Measurements from ENCODE around the gene ZNF775.

The ZNF775 gene

DNA sequence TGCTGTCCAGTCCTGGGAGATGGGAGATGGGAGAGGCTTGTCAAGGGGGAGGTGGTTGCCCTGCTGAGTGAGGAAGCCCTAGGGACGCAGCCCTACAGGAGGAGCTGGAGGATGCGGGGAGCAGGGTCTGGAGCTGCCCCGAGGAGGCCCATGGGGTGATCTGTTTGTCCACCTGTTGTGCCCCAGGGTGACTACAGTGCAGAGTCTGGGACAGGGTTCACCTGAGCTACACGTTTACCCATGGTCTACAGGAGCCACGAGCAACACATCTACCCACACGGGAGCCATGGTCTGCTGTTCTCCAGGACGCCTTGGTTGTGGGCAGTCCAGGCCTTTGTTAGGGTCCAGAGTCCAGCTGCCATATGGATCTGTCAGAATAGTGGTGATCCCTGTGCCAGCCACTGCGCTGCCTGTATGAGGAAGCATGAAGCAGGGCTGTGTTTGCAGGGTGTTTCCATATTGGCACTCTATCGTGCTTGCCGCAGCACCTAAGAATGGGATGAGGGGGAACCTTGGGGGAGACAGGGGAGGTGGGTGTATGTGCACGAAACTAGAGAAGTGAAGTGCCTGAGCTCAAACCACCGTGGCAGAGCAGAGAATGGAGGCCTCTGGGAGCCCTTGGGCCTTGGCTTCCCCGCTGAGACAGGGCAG is 23.7 kb downstream of the ZNF775 start:
- DNase-seq, result no peak

DNA sequence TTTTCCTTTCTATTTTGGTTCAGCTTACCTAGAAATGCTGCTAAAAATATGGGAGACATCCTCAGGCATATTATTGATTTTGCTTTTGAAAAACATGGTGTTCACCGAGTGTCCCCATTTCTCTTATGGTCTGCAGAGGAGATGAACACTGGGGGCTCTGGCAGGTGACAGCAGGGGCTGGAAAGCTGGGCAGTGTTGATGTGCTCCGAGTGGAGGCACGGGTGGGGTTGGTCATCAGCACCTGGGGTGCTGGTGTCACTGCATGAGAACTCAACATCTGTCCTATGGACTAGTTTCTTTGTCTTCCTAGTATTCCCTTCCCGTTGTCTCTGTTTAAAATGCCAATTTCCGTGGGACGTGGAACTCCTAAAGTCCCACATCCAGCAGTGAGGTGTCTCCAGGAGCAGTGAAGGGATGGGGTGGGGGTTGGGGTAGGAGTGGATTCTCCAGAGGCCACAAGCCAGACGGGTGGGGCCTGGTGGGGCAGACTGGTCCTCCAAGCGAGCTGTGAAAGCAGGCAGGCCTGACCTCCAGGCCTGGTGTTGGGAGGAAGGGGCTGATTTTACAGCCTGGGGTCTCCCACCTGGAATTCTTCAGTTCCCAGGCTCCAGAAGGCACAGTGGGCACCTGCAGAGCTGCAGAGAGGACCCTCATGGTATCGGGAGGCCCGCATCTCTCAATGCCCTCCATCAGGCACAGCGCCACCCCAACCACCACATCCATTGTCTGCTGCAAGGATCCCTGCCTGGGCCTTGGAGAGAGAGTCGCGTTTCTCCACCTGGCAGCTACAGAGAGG is 24.4 kb downstream of the ZNF775 start:
- DNase-seq, result no peak

DNA sequence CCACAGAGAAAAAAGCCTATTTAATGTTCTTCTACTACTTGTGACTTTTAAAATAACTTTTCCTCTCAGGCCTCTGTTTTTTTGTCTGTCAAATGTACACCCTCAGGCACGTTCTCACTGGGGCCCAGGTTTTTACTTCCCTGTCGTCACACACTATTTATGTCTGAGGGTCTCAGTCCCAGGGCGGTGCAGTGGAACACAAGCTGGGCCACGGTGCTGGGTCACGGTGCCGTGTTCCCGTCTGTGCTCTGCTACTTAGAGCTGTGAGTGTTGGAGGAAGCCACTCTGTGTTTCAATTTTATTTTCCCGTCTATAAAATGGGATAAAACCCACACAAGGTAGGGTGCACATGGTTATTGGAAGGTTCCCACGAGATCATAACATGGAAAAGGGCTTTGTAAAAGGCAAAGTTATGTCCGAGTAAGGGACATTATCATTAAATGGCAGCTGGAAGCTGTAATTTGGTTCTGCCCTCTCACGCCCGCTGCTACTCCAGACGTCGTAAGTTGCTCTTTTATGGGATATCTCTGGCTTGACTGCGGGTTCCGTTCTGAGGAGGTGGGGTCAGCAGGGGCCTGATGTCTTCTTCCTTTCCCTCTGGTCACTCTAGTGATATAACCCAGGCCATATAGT is 25.2 kb downstream of the ZNF775 start:
- no peak for DNase-seq

- peak; percentile 80 for DNase-seq
Measured at GRCh38 chr7:150404805-150405583, 25.9 kb downstream of the ZNF775 start.

GRCh38 chr7:150405584-150406311 is 26.6 kb downstream of the ZNF775 start:
- DNase-seq, result no peak

DNA sequence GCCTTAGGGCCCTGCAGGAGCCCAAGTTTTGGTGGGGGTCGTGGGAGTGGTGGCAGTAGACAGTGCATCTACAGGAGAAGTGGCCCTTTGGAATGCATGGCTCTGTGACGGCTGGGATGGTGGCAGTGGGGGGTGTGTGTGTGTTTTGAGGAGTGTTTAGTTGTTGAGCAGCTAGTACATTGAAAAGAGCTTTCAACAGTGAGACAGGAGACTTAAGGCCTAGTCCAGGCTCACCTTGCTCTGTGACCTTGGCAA is 27.1 kb downstream of the ZNF775 start:
- no peak for DNase-seq

DNA sequence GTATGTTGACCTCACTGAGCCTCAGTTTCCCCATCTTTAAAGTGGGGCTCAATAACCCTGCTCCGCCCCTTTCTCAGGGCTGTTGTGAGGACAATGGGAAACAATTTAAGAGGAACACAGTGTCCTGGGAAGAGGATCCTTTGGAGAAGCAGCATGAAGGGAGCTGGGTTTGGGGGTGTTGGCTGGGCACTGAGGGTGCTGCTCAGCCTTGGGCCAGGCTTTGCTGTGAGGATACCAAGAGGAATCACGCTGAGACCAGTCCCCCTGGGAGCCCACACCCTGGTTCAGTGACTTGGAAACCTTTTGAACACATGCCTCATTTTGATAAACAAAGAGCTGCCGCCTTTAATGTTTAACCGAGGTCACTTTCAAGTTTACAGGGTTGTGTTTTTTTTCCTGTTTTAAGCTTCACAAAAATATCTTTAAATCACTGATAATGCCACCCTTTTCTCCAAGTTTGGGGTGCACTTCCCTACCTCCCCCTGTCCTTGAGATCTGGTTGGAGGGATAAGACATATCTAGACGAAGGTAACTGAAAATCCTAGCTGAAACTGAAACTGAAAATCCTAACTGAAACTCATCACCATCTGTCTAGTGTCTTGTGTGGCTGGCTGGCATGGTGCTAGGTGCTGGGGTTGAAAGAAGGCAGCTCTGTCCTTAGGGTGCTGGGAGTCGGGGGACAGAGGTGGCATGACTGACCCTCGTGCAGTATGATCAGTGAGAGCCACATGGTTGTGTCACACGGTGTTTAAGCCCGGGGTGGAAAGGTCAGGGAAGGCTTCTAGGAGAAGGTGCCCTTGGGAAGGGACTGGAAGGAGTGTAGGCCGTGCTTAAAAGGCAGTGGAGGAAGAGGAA is 27.7 kb downstream of the ZNF775 start:
- DNase-seq, result no peak

DNA sequence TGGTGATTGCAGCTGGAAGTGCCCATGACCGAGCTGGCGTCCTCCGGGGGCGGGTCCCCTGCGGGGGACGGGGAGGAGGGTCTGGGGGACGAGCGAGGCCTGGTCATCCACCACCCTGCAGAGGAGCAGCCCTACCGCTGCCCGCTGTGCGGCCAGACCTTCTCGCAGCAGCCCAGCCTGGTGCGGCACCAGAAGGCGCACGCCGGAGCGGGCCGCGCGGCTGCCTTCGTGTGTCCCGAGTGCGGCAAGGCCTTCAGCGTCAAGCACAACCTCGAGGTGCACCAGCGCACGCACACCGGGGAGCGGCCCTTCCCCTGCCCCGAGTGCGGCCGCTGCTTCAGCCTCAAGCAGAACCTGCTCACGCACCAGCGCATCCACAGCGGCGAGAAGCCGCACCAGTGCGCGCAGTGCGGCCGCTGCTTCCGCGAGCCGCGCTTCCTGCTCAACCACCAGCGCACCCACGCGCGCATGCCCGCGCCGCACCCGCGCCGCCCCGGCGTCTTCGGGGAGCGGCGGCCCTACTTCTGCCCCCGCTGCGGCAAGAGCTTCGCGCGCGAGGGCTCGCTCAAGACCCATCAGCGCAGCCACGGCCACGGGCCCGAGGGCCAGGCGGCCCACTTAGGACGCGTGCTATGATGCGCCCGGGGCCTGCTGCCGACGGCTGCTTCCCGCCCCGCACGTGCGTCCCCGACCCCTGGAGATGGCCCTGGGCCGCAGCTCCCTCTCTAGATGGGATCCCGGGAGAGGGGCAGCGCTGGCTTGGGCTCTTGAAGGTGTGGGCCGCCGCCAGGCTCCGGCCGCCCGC is 28.7 kb downstream of the ZNF775 start:
- DNase-seq, result no peak

- DNase-seq, result no peak
Measured at GRCh38 chr7:150408393-150409299, 29.5 kb downstream of the ZNF775 start.

- DNase-seq, result no peak
Measured at GRCh38 chr7:150409300-150410030, 30.3 kb downstream of the ZNF775 start.

DNA sequence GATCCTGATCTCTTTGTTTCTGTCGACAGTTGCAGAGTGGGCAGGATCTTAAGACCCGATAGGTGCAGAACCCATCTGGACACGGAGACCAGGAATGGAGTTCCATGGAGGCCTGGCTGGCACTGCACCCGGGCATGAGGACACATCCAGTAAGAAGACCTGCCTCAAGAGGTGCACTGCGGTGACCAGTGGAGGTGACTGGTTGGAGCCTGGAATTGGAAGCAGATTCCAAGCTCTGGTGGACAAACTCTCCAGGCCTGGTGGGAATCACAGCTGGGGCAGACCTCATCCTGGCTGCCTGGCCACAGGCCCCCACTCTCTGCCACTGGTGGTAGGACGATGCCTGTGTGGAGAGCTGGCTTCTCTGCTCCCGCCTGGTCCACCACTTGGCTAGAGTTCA is 31.0 kb downstream of the ZNF775 start:
- no peak for DNase-seq

- no peak for DNase-seq
Measured at GRCh38 chr7:150410680-150411346, 31.7 kb downstream of the ZNF775 start.

DNA sequence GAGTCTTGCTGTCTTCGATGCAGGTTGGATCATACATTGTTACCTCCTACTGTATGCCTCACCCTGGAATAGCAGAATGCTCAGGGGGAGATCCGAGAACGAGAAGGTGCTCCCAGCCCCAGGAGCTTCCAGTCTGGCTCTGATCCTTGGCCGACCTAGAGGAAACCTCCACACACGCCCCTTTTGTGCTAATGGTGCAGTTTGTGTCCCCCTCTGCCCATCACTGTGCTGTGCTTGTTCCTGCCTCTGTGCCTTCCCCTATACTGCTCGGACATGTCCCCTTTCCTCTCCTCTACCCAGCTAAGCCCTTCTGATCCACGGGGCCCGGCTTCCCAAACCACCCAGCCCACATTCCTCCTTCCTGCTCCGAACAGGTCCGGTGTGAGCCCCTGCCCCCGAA is 32.5 kb downstream of the ZNF775 start:
- DNase-seq, result no peak

DNA sequence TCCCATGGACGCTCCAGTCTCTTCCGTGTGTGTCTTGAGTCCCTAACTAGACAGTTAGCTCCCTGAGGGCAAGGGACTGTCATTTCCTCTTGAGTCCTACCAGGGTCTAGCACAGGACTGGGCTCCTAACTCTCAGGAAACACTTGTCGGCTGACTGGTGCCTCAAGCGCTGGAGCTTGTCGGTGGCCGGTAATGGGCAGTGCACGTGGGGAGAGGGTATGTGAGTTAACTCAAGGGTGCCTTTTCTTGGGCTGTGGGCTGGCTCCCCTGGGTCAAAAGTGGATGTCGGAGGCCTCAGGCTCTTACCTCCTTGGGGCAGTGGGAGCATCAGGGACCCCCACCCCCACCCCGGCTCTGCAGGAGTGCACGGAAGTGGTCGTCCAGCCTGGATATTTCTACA is 32.9 kb downstream of the ZNF775 start:
- DNase-seq, result no peak

GRCh38 chr7:150412518-150413488 is 33.7 kb downstream of the ZNF775 start:
- DNase-seq, result no peak

DNA sequence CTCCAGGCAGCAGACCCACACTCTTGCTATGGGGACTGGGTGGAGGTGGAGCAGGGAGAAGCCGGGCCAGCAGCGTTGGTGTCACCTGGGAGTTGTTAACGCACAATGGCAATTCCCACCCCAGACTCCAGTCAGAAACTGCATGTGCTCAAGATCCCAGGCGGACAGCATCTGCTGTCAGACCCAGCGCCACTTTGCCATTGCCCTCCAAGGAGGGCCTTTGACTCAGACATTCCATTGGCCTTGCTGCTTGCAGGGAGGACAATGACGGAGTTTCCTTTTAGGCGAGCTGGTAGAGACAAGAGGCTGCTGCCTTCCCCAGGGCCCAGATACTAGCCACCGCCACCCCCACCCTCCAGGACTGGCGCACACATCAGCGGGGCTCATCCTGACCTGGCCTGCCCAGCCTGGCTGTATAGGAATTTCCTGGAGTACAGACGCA is 34.5 kb downstream of the ZNF775 start:
- no peak for DNase-seq
